Choroid plexus epithelial cell (primary cell): ENCODE results near the gene ANAPC13.

Experiments
- DNase-seq: peaks from one replicate; pipeline ENCODE4 v3.0.0-alpha.2; 2010; ENCODE audit warnings: low read depth
- H3K4me3 ChIP-seq: 2 replicates; pipeline ENCODE4 v1.5.1; 2011; ENCODE audit warnings: low read depth, mild to moderate bottlenecking, control low read depth, low read length, moderate library complexity
- CTCF ChIP-seq: conservative IDR thresholded peaks from 2 replicates; pipeline ENCODE4 v1.5.1; 2011; ENCODE audit warnings: low read depth, mild to moderate bottlenecking, control low read depth, inconsistent platforms, low read length, moderate library complexity

Gene ANAPC13

DNA sequence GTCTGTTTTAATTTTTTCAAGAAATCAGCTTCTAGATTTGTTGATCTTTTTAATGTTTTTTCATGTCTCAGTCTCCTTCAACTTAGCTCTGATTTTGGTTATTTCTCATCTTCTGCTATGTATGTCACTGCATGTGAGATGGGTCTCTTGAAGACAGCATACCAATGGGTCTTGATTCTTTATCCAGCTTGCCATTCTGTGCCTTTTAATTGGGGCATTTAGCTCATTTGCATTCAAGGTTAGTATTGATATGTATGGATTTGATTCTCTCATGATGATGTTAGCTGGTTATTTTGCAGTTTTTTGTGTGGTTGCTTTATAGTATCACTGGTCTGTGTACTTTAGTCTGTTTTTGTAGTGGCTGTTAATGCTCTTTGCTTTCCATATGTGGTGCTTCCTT is 39.5 kb upstream of the ANAPC13 start:
- no peak for DNase-seq
- no peak overlapping the region for H3K4me3 ChIP-seq
- TF ChIP-seq CTCF = no peak

DNA sequence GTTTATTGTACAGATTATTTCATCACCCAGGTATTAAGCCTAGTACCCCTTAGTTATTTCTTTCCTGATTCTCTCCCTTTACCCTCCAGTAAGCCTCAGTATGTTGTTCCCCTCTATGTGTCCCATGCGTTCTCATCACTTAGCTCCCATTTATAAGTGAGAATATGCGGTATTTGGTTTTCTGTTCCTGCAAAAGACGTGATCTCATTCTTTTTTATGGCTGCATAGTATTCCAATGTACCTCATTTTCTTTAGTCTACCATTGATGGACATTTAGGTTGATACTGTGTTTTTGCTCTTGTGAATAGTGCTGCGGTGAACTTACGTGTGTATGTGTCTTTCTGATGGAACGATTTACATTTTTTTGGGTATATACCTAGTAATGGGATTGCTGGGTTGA is 36.8 kb upstream of the ANAPC13 start:
- TF ChIP-seq CTCF = no peak
- no peak for DNase-seq
- no peak overlapping the region for H3K4me3 ChIP-seq

- no peak for TF ChIP-seq CTCF
- H3K4me3 ChIP-seq = no peak overlapping the region
- peak; percentile 63 for DNase-seq
Measured at GRCh38 chr3:134517791-134518190, 32.0 kb upstream of the ANAPC13 start.

DNA sequence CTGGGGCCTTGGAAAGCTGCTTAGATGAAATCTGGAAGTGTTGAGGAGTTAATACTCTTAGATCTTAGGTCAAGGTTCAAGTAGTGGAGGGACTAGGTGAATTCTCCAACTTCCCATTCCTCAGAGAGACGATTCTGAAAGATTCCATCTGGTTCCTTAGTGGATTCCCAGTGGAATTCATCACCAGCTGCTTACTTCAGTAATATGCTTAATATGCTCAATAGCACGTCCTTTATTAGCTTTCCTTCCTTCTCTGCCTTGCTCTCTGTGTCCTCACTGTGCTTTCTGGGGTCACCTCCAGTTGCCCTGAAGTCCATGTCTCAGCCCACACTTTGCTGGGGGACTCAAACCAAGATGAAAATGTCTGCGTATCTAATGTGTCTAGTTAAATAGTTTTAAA is 31.1 kb upstream of the ANAPC13 start:
- no peak overlapping the region for H3K4me3 ChIP-seq
- no peak for TF ChIP-seq CTCF
- DNase-seq = peak; percentile 21

GRCh38 chr3:134511500-134511899 is 25.7 kb upstream of the ANAPC13 start:
- no peak for DNase-seq
- no peak overlapping the region for H3K4me3 ChIP-seq
- no peak for TF ChIP-seq CTCF

DNA sequence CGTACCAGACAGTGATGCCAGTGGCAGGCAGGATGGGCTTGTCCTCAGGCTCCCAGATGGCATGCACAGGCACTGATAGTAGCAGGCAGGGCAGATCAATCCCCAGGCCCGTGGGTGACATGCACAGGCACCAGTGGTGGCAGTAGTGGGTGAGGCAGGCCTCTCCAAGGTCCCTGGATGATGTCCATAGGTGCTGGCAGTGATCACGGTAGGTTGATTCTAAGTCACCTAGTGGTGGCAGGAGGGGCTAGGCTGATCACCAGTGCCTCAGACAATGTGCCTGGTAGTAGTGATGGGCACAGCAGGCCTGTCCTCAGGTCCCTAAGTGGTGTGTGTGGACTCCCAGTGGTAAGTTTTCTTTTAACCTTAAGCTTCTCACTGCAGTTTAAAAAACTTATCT is 19.7 kb upstream of the ANAPC13 start:
- H3K4me3 ChIP-seq = no peak overlapping the region
- no peak for DNase-seq
- no peak for TF ChIP-seq CTCF

DNA sequence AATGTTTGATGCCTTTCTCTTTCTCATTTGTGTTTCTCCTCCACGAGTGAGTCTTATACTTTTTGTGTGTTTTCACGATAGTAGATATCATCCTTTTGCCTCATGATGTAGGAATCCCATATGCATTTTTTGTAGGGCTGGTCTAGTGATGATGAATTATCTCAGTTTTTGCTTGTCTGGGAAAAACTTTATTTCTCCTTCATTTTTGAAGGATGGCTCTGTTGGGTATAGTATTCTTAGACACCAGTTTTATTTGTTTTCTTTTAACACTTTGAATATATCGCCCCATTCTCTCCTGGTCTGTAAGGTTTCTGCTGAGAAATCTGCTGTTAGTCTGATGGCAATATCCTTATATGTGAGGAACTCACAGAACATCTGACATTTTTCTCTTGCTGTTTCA is 18.3 kb upstream of the ANAPC13 start:
- no peak overlapping the region for H3K4me3 ChIP-seq
- no peak for TF ChIP-seq CTCF
- DNase-seq = no peak
